Smooth muscle cell (in vitro differentiated cells): Measurements from ENCODE around the gene RTL9. TPM values are rescaled to one million over a fixed set of nuclear protein-coding genes. Genes with fewer than 3 reads are reported as not detected.

Experiments used
- DNase-seq: peaks from one replicate; lab custom pipeline; 2025; ENCODE audit not compliant: unreplicated experiment; lab: John Stamatoyannopoulos, UW
- H2AFZ ChIP-seq: fragments of 200-600 bp; sonication (generic); 2 replicates; pipeline ENCODE4 v1.6.0; 2016; ENCODE audit warnings: antibody characterized with exemption, low read depth, mild to moderate bottlenecking
- H3F3A ChIP-seq: fragments of 200-600 bp; sonication (generic); 2 replicates; pipeline ENCODE4 v1.6.0; 2017; ENCODE audit warnings: antibody characterized with exemption, low read depth
- H3K27ac ChIP-seq: fragments of 200-600 bp; sonication (generic); 2 replicates; pipeline ENCODE4 v1.5.1; 2016; ENCODE audit warnings: low read depth, mild to moderate bottlenecking
- H3K27me3 ChIP-seq: fragments of 200-600 bp; sonication (generic); 2 replicates; pipeline ENCODE4 v1.6.1; 2016; ENCODE audit warnings: low read depth, mild to moderate bottlenecking
- H3K36me3 ChIP-seq: fragments of 200-600 bp; sonication (generic); 2 replicates; pipeline ENCODE4 v1.5.1; 2016; ENCODE audit warnings: low read depth
- H3K4me1 ChIP-seq: fragments of 200-600 bp; sonication (generic); 2 replicates; pipeline ENCODE4 v1.5.1; 2016; ENCODE audit warnings: low read depth
- H3K4me2 ChIP-seq: fragments of 200-600 bp; sonication (generic); 2 replicates; pipeline ENCODE4 v1.6.0; 2016; ENCODE audit warnings: mild to moderate bottlenecking
- H3K4me3 ChIP-seq: fragments of 200-600 bp; sonication (generic); 2 replicates; pipeline ENCODE4 v1.5.1; 2016; ENCODE audit warnings: mild to moderate bottlenecking
- H3K79me2 ChIP-seq: fragments of 200-600 bp; sonication (generic); 2 replicates; pipeline ENCODE4 v1.6.0; 2016; ENCODE audit warnings: low read depth, mild to moderate bottlenecking
- H3K9ac ChIP-seq: fragments of 200-600 bp; sonication (generic); 2 replicates; pipeline ENCODE4 v1.6.0; 2016; ENCODE audit warnings: low read depth
- H3K9me3 ChIP-seq: fragments of 200-600 bp; sonication (generic); replicated peaks from 2 replicates; pipeline ENCODE4 v1.5.1; 2016; ENCODE audit warnings: low read depth
- H4K20me1 ChIP-seq: fragments of 200-600 bp; sonication (generic); 2 replicates; pipeline ENCODE4 v1.6.0; 2016; ENCODE audit warnings: low read depth
- CTCF ChIP-seq: fragments of 200-600 bp; sonication (generic); IDR thresholded peaks from 2 replicates; pipeline ENCODE4 v1.5.1; 2017; ENCODE audit warnings: borderline replicate concordance, mild to moderate bottlenecking, antibody characterized with exemption; ENCODE audit not compliant: insufficient read depth, poor library complexity, severe bottlenecking
- WGBS: methylation state at CpG from one replicate; pipeline ENCODE4 v1.1.7; 2016; ENCODE audit warnings: low lambda C conversion rate; 5-methylcytosine and 5-hydroxymethylcytosine counted together
- polyA plus RNA-seq: library from polyadenylated mRNA; unstranded; fragments of >200 nt; fragmentation: Nextera tagmentation; extraction: Ambion mirVana; gene quantifications from 2 replicates; pipeline ENCODE4 v1.2.1, GENCODE V29; 2016
- total RNA-seq: library from RNA; depleted of rRNA; stranded (reverse); fragments of >200 nt; gene quantifications from 2 replicates; pipeline ENCODE4 v1.2.3, GENCODE V29; 2014

The RTL9 gene
- total and polyA plus RNA-seq, 2 experiments from 2014 or later: 0.49 TPM; not detected in 1

DNA sequence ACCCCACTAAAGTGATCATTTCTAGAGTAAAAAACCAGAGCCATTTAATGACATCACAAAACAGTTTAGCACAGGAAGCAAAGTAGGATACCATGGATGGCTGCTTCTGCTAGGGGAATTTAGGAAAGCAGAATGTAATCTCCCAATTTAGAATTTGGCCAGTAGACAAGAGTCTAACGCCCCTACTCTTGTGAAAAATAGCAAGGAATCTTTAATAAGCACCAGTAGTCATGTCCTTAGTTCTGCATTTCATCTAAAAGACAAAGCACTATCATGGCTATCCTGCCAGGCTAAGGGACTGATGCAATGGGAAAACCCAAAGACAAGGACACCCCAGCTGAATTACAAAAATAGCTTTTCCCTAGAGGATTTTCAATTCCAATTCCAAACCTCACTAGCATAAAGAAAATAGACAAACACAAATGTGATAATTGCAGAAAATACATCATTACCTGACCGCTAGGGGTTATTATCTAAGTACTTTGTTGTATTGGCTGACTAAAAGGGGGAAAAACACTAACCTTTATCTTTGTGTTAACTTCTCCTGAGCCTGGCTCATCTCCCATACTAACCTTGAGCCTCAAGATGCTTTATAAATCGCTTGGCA, 38.2 kb upstream of the RTL9 start:
- Histone ChIP-seq H4K20me1 (peaks cover 9% of the 10 kb centered on the region), H3F3A (no peaks in the 10 kb centered on the region), H2AFZ (no peak overlapping the region), H3K27me3 (no peaks in the 10 kb centered on the region), H3K4me1 (peaks cover 10% of the 10 kb centered on the region), H3K36me3 (no peaks in the 10 kb centered on the region), H3K27ac (no peak overlapping the region), H3K4me2 (no peak overlapping the region), H3K9ac (no peak overlapping the region), H3K4me3 (no peak overlapping the region), H3K79me2 (peaks cover 10% of the 10 kb centered on the region), H3K9me3 (no peaks in the 10 kb centered on the region)
- WGBS: 51% methylated on average over 3 of the region's 3 CpGs
- DNase-seq: no peak
- no peak for TF ChIP-seq CTCF

DNA sequence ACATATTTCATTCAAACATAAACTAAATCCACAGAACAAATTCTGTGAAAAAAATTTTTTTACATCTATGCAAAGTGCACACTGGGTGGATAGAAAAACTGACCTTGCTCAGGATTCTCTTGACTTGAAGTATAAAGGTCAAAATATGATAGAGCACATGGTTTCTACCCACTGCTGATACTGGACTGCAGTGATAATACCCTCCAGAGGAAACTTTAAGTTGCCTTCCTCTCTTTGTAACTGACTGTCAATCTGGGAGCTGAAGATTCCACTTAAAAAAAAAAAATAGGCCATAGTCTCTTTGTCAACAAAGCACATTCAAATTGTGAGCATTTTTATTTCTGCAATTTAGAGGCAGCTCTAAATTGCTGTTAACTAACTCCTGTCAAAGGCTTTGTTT, 37.6 kb upstream of the RTL9 start:
- DNase-seq: no peak
- no peaks in the 10 kb centered on the region for H3F3A ChIP-seq
- H3K4me1 ChIP-seq: peaks cover 6% of the 10 kb centered on the region
- no peaks in the 10 kb centered on the region for H3K36me3 ChIP-seq
- no peak overlapping the region for H3K4me2 ChIP-seq
- peaks cover 5% of the 10 kb centered on the region for H3K9me3 ChIP-seq
- no peak for TF ChIP-seq CTCF
- H3K4me3 ChIP-seq: no peak overlapping the region
- H3K79me2 ChIP-seq: peaks cover 4% of the 10 kb centered on the region
- H2AFZ ChIP-seq: no peak overlapping the region
- H3K9ac ChIP-seq: no peak overlapping the region
- no peak overlapping the region for H3K27ac ChIP-seq
- H3K27me3 ChIP-seq: no peaks in the 10 kb centered on the region
- H4K20me1 ChIP-seq: peaks cover 4% of the 10 kb centered on the region

- 70% methylated on average over 3 of the region's 3 CpGs for WGBS
- DNase-seq: no peak
- Histone ChIP-seq H3K36me3 (no peaks in the 10 kb centered on the region), H4K20me1 (no peaks in the 10 kb centered on the region), H3K79me2 (no peaks in the 10 kb centered on the region), H3K27me3 (no peaks in the 10 kb centered on the region), H3K4me2 (no peak overlapping the region), H3K4me3 (no peak overlapping the region), H3K9ac (no peak overlapping the region), H3K27ac (no peak overlapping the region), H3K9me3 (peaks cover 6% of the 10 kb centered on the region), H2AFZ (no peak overlapping the region), H3K4me1 (peaks cover under 1% of the 10 kb centered on the region), H3F3A (no peaks in the 10 kb centered on the region)
- TF ChIP-seq CTCF: no peak
Observed at GRCh38 chrX:110321670-110322069, 37.0 kb upstream of the RTL9 start.

GRCh38 chrX:110322603-110323002, 36.0 kb upstream of the RTL9 start:
- Histone ChIP-seq H2AFZ (no peak overlapping the region), H3K36me3 (no peaks in the 10 kb centered on the region), H3K9ac (no peak overlapping the region), H3F3A (no peaks in the 10 kb centered on the region), H3K79me2 (no peaks in the 10 kb centered on the region), H3K4me2 (no peak overlapping the region), H3K9me3 (peaks cover 6% of the 10 kb centered on the region), H4K20me1 (no peaks in the 10 kb centered on the region), H3K4me3 (no peak overlapping the region), H3K27me3 (no peaks in the 10 kb centered on the region), H3K4me1 (no peaks in the 10 kb centered on the region), H3K27ac (no peak overlapping the region)
- WGBS: 47% methylated on average over 4 of the region's 4 CpGs
- no peak for TF ChIP-seq CTCF
- no peak for DNase-seq
